HG03095 (cell line): ENCODE data around the gene ANKS6.
"Not testable (repeated sequence)": the region's sequence is repeated elsewhere in the genome, so short reads cannot be mapped to it uniquely, and the experiment has no call there.

Source experiments
- ATAC-seq: cut with Tn5 transposase; IDR thresholded peaks from one replicate; pipeline ENCODE4 v1.9.1; 2021; ENCODE audit warnings: moderate library complexity; ENCODE audit not compliant: unreplicated experiment

The ANKS6 gene

GRCh38 chr9:98707166-98708102, 88.9 kb downstream of the ANKS6 start:
- ATAC-seq: no peak

- ATAC-seq: no peak
These were observed 89.6 kb downstream of the ANKS6 start for GRCh38 chr9:98706651-98707165.

- no peak for ATAC-seq
These were observed 93.4 kb downstream of the ANKS6 start for GRCh38 chr9:98702835-98703380.

GRCh38 chr9:98702340-98702739, 94.0 kb downstream of the ANKS6 start:
- no peak for ATAC-seq

- ATAC-seq: no peak
These were observed 94.8 kb downstream of the ANKS6 start for GRCh38 chr9:98701576-98701975.

GRCh38 chr9:98700801-98701200, 95.6 kb downstream of the ANKS6 start:
- ATAC-seq: no peak

- ATAC-seq: no peak
These were observed 97.5 kb downstream of the ANKS6 start for GRCh38 chr9:98698856-98699255.

GRCh38 chr9:98694943-98695342, 101.4 kb downstream of the ANKS6 start:
- no peak for ATAC-seq

- no peak for ATAC-seq
These were observed 104.0 kb downstream of the ANKS6 start for GRCh38 chr9:98692392-98692791.

GRCh38 chr9:98691890-98692289, 104.5 kb downstream of the ANKS6 start:
- ATAC-seq: no peak

GRCh38 chr9:98690686-98691085, 105.7 kb downstream of the ANKS6 start:
- ATAC-seq: no peak

GRCh38 chr9:98688710-98689495, 107.5 kb downstream of the ANKS6 start:
- ATAC-seq: no peak

GRCh38 chr9:98687911-98688310, 108.4 kb downstream of the ANKS6 start:
- no peak for ATAC-seq

GRCh38 chr9:98686961-98687855, 109.1 kb downstream of the ANKS6 start:
- no peak for ATAC-seq

GRCh38 chr9:98684816-98685215, 111.5 kb downstream of the ANKS6 start:
- not testable (repeated sequence) for ATAC-seq
